ENCODE data around the gene AKT2. TPM values are rescaled to one million over a fixed set of nuclear protein-coding genes. Genes with fewer than 3 reads are reported as not detected.

AKT2 gene
- total and polyA plus RNA-seq, 2 of the 8 experiments (the other 6 are each of a cell fraction or from before 2014, with no cell fraction given): 151 to 183 TPM

DNA sequence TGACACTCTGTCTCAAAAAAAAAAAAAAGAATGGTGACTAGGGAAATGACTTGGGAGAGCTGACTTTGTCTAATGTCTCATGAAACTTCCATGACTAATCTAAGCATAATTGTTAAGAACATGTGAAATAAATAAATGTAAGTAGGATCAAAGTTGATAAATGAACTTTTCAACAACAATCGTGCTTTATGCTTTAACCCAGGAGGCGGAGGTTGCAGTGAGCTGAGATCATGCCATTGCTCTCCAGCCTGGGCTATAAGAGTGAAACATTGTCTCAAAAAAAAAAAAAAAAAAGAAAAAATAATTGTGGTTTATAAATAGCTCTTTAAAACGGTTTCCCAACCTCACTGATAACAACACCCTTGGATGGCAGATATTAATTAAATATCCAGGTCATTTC lies 12.9 kb upstream of the AKT2 start:
- Histone ChIP-seq H2BK15ac (ENCODE audit: low read length) (no peak overlapping the region), H3K4me3 (ENCODE audit: extremely low read depth in 1 of 4, insufficient read depth in 2 of 4, low read depth in 3 of 4, low read length in 4 of 4) (no peak overlapping the region), H2AFZ (ENCODE audit: low read length) (no peak overlapping the region), H3K56ac (replicated peaks; ENCODE audit: insufficient read length, low read depth, low read length) (no peak overlapping the region), H3K23me2 (ENCODE audit: low read depth, low read length) (no peaks in the 10 kb centered on the region), H2BK20ac (ENCODE audit: low read length) (no peak overlapping the region), H4K5ac (ENCODE audit: insufficient read length, low read depth, low read length) (no peak overlapping the region), H3K79me1 (ENCODE audit: low read depth, low read length) (no peaks in the 10 kb centered on the region), H2BK120ac (replicated peaks; ENCODE audit: low read depth, low read length) (no peak overlapping the region), H3K23ac (ENCODE audit: insufficient read length) (no peak overlapping the region), H2AK5ac (ENCODE audit: low read depth, low read length) (no peak overlapping the region), H3K14ac (ENCODE audit: insufficient read length) (no peak overlapping the region), H4K91ac (replicated peaks; ENCODE audit: insufficient read length, low read length) (no peak overlapping the region), H4K8ac (ENCODE audit: extremely low read depth, insufficient read depth, low read length) (no peak overlapping the region), H4K20me1 (replicated peaks in 1 of 2; ENCODE audit: control insufficient read depth in 1 of 2, insufficient read depth in 2 of 2, low read length in 2 of 2) (no peaks in the 10 kb centered on the region), H3K9ac (replicated peaks in 1 of 4; ENCODE audit: extremely low read depth in 1 of 4, low read depth in 3 of 4, low read length in 3 of 4) (no peak overlapping the region), H3K27ac (ENCODE audit: low read depth, low read length) (no peak overlapping the region), H2BK5ac (ENCODE audit: low read depth, low read length) (no peak overlapping the region), H3K79me2 (ENCODE audit: control insufficient read depth in 1 of 2, insufficient read depth in 2 of 2, low read length in 2 of 2) (no peaks in the 10 kb centered on the region), H3K18ac (ENCODE audit: extremely low read depth, low read length) (no peak overlapping the region), H3K4ac (replicated peaks; ENCODE audit: insufficient read length, low read depth, low read length) (no peak overlapping the region), H3K36me3 (ENCODE audit: control insufficient read depth in 2 of 4, insufficient read depth in 4 of 4, low read length in 3 of 4) (no peaks in the 10 kb centered on the region), H3K9me3 (ENCODE audit: insufficient read depth in 2 of 2, low read depth in 1 of 2, low read length in 1 of 2) (no peaks in the 10 kb centered on the region), H2BK12ac (ENCODE audit: low read depth, low read length) (no peak overlapping the region), H3K4me2 (ENCODE audit: insufficient read depth in 1 of 2, low read depth in 2 of 2, low read length in 2 of 2) (no peak overlapping the region), H3K4me1 (replicated peaks in 1 of 4; ENCODE audit: control insufficient read depth in 3 of 4, insufficient read depth in 4 of 4, low read length in 3 of 4) (no peaks in the 10 kb centered on the region), H3K27me3 (replicated peaks in 1 of 4; ENCODE audit: control insufficient read depth in 3 of 4, extremely low read depth in 1 of 4, insufficient read depth in 3 of 4, low read length in 3 of 4) (no peaks in the 10 kb centered on the region)
- CTCF ChIA-PET (ENCODE audit: partially characterized antibody): interaction anchor here (1.1 to 1.5 kb wide), 2 partner anchors 9 to 123 kb away, joined by 3 to 7 read pairs; no protein-coding TSS in a partner anchor
- WGBS, 2 experiments (ENCODE audit: extremely low coverage in 1 of 2, insufficient coverage in 1 of 2, insufficient read length in 1 of 2, insufficient replicate concordance in 2 of 2, low coverage in 1 of 2, low lambda C conversion rate in 2 of 2, missing lambda C conversion rate in 1 of 2): 66% methylated on average over 3 of the region's 3 CpGs; no CpG with 5 or more reads in 1 of the 2 experiments
- POLR2A ChIA-PET (ENCODE audit: partially characterized antibody): no interaction called here
- FAIRE-seq: no peak
- no peak for TF ChIP-seq RFX5 (IDR thresholded peaks at IDR 0.05; ENCODE audit: borderline replicate concordance, low read depth, low read length)
- no peak for TF ChIP-seq POLR2AphosphoS5 (IDR thresholded peaks at IDR 0.05; ENCODE audit: low read depth, low read length)
- TF ChIP-seq ASH2L (IDR thresholded peaks at IDR 0.05; ENCODE audit: low read length): no peak
- TF ChIP-seq MAFK (IDR thresholded peaks at IDR 0.05; ENCODE audit: low read depth, low read length): no peak
- TF ChIP-seq ZNF274 (IDR thresholded peaks at IDR 0.05; ENCODE audit: borderline replicate concordance, extremely low read depth, low read length): no peak
- no peak for TF ChIP-seq EGR1 (IDR thresholded peaks at IDR 0.05; ENCODE audit: borderline replicate concordance, low read depth, low read length)
- no peak for TF ChIP-seq EP300 (IDR thresholded peaks at IDR 0.05; ENCODE audit: borderline replicate concordance in 1 of 2, low read depth in 2 of 2, low read length in 2 of 2)
- TF ChIP-seq HDAC2 (IDR thresholded peaks at IDR 0.05; ENCODE audit: borderline replicate concordance in 1 of 2, low read depth in 2 of 2, low read length in 2 of 2): no peak
- no peak for TF ChIP-seq CEBPB (IDR thresholded peaks at IDR 0.05; ENCODE audit: low read depth, low read length)
- no peak for TF ChIP-seq SP2 (IDR thresholded peaks at IDR 0.05; ENCODE audit: low read length)
- no peak for TF ChIP-seq RXRA (IDR thresholded peaks at IDR 0.05; ENCODE audit: insufficient read depth, low read depth, low read length)
- TF ChIP-seq SUZ12 (IDR thresholded peaks at IDR 0.05; ENCODE audit: low read length): no peak
- TF ChIP-seq SAP30 (IDR thresholded peaks at IDR 0.05; ENCODE audit: insufficient read depth, insufficient replicate concordance, low read length): no peak
- TF ChIP-seq CREB1 (IDR thresholded peaks at IDR 0.05): no peak
- no peak for TF ChIP-seq GABPA (IDR thresholded peaks at IDR 0.05; ENCODE audit: borderline replicate concordance, insufficient read depth, low read length)
- no peak for DNase-seq (ENCODE audit: low read depth in 1 of 2, low spot score in 2 of 2)

Measured in H1 (cell line).